HL-60/S4 (cell line): ENCODE measurements around the gene RAB26.

Source experiments
- in situ Hi-C: fragments of 300-500 bp; cut with MboI; formaldehyde crosslinking; loops from 2 replicates; pipeline ENCODE4 v1.14.3; 2022; ENCODE audit warnings: low sequenced_read_pairs

The RAB26 gene

DNA sequence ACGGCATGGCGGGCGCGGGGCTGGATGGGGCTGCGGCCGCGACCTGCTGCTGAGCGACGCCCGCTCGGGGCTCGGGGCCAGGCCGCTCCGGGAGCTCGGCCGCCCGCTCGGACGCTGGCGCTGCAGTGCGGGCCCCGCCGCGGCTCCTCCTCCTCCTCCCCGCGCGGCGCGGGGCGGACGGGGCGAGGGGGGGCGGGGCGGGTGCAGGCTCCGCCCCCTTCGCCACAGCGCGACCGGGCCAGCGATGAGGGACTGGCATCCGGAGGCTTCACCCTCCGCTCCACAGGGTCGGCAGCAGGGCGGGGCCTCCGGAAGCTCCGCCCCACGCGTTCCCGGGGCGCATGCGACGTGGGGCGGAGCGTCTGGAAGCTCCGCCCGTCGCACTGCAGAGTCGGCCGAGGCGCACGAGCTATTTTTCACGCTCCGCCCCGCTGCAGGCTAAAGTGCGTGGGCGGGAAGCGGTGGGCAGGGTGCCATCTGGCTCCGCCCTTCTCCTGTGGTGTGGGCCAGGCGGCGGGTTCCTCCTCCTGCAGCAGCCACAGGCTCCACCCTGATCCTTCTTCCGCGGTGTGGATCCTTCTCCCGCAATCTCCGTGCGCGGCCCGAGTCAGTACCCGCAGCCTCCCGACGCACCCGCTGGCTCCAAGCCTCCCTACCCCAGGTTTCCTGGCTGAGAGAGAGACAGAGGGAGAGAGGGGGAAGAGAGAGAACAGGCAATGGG, 12.5 kb upstream of the RAB26 start, which contains the start of gene PKD1:
Gene PKD1 (minus strand): TSS at position 129 of the 721 bp plus-strand sequence. CDS start 209 bp downstream, outside the sequence.
- in situ Hi-C loops, result loop anchor here (25.0 kb wide), 1 partner anchor 274 kb away; the partner anchor contains the start of gene MEIOB

DNA sequence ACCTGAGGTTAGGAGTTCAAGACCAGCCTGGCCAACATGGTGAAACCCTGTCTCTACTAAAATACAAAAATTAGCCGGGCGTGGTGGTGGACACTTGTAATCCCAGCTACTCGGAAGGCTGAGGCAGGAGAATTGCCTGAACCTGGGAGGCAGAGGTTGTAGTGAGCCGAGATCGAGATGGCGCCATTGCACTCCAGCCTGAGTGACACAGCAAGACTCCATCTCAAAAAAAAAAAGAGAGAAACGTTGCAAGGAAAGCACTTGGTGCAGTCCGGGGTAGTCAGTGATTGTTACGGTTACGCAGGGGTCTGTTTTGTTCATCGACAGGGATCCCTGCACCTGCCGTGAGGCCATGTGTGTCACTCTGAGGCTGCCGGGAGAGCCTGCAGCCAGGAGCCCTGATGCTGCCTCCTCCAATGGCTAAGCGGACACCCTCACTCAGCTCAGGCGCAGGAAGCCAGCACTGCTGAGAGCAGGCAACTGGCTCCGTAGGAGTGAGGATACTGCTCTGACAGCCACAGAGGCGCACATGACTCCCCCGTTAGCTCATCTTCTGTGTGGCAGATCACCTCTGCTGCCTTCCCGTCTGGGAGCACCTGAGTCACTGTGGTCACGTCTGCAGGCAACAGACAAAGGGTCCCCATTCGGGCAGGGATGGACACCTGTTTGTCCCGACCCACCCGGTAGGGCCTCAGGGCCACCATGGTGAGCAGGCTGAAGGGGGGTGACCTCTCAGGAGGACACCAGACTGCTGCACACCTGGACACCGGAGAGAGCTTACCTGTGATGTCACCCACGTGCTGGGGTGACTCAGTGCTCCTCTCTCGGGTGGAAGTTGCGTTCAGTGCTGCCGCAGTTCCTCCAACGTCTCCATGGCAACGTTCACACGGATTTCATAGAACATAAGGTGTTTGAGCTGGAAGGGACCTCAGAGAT, 5.2 kb upstream of the RAB26 start:
- in situ Hi-C loops, result loop anchor here (10.0 to 25.0 kb wide), 2 partner anchors 128 to 281 kb away; partner anchors contain the start of genes MEIOB and NPW

DNA sequence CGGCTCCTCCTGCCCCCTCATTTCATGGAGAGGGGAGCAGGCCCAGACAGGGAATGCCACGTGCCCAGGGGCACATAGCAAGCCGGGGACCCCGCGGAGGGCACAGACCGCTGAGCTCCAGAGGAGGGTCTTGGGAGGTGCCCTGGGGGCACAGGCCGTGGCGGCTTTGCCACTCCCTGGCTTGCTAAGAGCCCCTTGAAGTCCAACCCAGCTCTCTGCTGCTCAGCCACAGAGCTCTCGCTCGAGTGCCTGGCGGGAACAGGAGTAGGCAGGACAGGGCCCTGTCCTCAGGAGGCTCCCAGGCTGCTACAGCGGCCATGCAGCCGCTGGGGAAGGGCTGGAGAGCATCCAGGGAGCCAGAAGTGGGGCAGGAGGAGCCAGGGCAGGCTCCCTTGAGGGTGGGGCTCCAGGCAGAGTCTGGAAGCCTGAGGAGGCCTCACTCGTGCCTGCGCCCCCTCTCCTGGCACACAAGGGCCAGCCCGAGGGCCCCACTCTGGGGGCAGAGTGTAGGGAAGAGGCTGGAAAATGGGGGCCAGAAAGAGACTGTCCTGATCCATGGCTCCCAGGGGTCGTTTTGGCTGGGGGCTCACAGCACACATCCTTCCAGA, 4.4 kb upstream of the RAB26 start:
- in situ Hi-C loops, result loop anchor here (10.0 to 25.0 kb wide), 2 partner anchors 129 to 282 kb away; partner anchors contain the start of genes MEIOB and NPW

DNA sequence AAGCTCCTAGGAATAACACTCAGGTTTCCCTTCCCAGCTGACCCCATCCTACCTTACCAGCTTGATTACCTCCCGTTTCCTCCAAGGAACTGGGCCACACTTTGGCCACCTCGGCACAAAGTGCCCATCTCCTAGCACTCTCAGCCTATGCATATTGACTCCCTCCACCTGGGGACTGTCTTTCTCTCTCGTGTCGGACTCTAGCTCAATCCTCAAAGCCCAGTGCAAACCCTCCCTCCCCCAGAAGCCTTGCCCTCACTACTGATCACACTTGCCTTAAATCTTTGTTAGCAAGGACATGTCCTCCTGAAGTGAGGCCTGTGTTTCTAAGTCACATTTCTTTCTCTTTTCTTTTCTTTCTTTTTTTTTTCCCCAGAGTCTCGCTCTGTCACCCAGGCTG, 2.6 kb upstream of the RAB26 start:
- in situ Hi-C loops, result loop anchor here (10.0 to 25.0 kb wide), 2 partner anchors 131 to 284 kb away; partner anchors contain the start of genes MEIOB and NPW

DNA sequence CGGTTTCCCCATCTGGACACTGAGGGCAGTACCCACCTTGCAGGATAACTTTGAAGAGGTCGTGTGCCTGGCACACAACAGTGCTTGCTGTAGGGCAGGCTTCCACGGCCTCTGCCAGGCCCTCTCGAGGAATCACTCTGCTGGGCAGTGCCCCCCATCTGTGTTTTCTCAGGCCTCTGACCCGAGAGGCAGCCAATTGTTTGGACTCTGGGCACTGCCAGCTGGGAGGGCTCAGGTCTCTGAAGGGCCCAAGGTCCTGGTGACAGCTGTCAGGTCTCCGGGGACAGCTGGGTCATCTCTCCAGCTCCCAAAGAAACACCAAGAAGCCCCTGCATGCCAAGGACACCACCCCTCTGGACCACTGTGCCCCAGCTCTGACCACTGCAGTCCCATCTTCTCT, 1.0 kb upstream of the RAB26 start:
- in situ Hi-C loops, result loop anchor here (10.0 to 25.0 kb wide), 2 partner anchors 133 to 285 kb away; partner anchors contain the start of genes MEIOB and NPW

DNA sequence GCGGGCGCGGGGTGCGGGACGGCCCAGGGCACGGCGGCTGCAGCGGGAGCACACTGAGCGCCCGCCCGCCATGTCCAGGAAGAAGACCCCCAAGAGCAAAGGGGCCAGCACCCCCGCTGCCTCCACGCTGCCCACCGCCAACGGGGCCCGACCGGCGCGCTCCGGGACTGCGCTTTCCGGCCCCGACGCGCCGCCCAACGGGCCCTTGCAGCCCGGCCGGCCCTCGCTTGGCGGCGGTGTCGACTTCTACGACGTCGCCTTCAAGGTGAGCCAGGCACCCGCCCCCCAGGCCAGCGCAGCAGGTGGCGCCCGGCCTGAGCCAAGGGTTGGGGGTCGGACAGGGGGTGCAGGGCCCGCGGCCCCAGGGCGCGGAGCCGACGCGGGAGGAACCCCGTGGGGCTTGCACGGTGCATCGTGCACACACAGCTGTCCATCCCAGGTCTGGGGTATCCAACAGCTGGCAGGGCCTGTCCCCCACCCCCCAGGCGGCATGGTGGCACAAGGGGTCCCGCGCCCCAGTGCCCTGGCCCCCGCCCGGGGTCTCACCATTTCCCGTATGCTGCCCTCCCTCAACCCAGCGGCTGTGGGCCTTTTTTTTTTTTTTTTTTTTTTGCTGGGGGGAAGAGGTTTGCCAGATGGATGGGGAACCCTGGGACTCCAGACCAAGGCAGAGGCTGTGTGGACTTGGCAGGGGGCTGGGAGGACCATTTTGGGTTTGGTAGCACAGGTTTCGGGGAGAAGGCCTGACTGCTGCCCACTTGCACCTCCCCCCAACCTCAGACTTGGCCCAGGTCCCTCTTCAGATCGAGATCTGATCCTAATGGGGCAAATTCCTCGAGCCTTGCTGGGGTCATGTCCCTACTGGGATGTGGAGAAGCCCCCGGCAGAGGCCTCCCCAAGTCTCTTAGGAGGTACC, 547 bp downstream of the RAB26 start:
- in situ Hi-C loops, result loop anchor here (10.0 to 25.0 kb wide), 2 partner anchors 134 to 287 kb away; partner anchors contain the start of genes MEIOB and NPW

DNA sequence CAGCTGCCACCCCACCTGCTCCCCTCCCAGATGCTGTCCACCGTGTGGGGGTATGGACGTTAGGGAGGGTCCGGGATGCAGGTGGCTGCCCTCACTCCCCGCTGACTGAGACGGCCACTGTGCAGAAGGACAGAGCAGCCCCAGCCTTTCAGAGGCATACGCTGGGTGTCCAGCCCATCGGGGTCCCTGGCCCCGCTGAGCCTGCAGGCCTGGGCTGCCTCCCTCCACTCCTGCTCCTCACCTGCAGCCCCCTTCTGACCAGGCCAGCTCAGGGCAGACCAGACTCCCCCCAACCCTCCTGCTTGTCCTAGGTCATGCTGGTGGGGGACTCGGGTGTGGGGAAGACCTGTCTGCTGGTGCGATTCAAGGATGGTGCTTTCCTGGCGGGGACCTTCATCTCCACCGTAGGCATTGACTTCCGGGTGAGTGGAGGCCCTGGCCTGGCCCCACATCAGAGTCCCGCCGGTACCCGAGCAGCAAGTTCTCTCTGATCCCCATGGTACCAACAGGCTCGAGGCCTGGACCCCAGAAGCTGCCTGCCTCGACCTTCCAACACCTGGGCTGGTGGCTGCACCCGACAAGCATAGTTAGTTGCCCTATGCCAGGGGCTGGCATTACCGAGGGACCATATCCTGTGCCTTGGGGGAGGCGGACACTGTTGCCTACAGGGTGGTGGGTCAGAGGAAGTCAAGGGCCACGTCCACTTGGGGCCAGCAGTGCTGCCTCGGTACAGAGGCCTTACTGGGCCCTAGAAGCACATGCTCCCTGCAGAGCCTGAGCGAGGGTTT, 1.4 kb downstream of the RAB26 start:
- in situ Hi-C loops, result loop anchor here (10.0 to 25.0 kb wide), 2 partner anchors 135 to 288 kb away; partner anchors contain the start of genes MEIOB and NPW

DNA sequence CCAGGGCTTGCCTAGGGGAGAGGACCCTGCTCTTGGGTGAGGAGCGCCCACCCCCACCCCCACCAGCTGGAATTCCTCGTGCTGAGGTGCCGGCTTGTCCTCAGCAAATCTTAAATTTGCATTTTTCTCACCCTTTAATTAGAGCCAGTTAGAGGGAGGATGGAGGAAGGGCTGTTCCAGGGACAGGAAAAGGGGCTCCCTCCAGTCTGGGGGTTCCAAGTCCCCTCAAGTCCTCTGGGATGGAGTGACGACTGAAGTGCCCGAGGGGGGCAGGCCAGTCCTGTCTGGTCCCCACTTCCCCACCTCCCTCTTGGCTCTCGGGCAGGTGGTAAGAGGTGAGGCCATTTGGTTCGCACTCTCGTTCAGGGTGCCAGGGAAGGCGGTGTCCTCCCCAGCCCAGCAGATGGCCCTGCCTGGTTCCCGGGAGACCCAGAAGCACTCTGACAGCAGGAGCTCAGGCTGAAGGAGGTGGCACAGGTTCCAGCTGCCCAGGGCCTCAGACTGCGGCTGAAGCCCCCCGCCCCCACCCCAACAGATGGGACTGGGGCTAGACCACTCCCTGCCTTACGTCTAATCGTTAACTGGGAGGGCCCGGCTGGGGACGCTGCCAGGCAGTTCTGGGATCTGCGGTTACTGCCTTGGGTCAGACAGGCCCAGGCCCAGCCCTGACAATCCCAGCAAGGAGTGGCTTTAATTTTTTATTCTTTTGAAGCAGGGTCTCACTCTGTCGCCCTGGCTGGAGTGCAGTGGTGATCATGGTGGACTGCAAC, 2.2 kb downstream of the RAB26 start:
- in situ Hi-C loops, result no loop called here

DNA sequence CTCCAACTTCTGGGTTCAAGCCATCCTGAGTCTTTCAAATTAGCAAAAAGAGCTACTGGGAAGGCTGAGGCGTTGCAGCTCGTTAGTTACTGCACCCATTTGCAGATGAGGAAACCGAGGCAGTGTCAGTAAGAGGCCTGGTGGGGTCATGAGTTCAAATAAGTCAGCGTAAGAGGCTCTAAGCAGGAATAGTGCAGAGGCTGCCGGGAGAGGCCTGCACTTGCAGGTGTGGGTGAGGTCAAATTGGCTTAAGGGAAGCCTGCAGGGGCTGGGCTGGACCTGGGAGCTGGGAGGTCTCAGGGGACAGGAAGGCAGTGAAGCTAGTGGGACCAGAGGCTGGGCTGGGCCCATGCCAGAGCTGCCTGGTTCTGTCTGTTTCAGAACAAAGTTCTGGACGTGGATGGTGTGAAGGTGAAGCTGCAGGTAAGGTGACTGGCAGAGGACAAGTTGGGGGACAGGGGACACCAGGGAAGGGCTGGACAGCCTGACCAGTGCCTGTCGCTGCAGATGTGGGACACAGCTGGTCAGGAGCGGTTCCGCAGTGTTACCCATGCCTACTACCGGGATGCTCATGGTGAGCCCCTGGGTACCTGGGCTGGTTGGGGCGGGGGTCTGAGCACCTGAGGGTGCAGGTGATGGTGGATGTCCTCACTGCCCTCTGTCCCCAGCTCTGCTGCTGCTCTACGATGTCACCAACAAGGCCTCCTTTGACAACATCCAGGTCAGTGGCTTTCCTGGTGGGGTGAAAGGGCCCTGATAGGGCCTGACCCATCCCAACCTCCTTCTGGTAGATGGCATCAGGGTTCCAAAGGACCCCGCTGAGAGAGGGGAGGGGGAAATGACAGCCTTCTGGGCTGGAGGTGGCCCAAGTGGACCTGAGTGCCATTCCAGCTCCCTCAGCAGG, 3.0 kb downstream of the RAB26 start:
- in situ Hi-C loops, result no loop called here

DNA sequence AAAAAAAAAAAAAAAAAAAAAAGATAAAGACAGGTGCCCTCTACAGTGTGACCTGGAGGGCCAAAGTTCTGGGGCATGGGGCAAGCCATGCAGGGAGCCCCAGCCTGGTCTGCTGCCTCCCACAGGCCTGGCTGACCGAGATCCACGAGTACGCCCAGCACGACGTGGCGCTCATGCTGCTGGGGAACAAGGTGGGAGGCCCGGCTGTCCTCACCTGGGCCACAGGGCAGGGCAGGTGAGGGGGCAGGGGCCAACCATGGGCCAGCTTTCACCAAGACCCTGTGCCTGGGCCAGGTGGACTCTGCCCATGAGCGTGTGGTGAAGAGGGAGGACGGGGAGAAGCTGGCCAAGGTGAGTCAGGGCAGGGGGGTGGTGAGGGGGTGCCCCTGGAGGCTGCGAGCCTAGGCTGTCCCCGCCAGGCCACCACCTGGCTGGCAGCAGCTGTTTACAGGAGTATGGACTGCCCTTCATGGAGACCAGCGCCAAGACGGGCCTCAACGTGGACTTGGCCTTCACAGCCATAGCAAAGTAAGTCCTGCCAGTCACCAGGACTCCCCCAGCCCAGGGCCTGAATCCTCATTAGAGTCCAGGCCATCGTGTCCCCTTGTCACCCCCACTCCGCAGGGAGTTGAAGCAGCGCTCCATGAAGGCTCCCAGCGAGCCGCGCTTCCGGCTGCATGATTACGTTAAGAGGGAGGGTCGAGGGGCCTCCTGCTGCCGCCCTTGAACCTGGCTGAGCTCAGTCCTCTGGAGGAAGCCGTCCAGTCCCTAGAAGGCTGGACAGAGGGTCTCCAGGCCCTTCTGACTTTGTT, 4.5 kb downstream of the RAB26 start:
- in situ Hi-C loops, result no loop called here

DNA sequence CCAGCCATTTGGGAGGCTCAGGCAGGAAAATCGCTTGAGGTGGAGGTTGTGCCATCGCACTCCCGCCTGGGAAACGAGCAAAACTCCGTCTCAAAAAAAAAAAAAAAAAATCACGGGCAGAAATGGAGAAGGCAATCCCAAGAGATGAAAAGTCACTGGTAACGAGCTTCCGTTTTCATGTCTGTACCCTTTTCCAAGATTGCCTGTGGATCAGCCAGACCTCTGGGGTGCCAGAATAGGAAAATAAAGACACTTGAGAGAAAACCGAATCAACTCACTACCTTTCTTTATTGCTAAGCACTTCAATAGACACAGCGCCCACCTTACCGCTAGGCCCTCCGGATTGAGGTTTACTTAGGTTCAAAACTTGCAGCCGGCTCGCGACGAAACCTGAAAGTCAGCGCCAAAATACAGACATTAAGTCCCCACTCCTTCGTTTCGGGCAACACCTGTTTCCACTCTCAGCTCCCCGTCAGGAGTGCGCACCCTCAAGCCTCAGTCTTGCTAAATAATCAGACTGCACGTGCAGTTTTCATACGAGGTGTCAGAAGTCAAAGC, 6.2 kb downstream of the RAB26 start:
- in situ Hi-C loops, result no loop called here

DNA sequence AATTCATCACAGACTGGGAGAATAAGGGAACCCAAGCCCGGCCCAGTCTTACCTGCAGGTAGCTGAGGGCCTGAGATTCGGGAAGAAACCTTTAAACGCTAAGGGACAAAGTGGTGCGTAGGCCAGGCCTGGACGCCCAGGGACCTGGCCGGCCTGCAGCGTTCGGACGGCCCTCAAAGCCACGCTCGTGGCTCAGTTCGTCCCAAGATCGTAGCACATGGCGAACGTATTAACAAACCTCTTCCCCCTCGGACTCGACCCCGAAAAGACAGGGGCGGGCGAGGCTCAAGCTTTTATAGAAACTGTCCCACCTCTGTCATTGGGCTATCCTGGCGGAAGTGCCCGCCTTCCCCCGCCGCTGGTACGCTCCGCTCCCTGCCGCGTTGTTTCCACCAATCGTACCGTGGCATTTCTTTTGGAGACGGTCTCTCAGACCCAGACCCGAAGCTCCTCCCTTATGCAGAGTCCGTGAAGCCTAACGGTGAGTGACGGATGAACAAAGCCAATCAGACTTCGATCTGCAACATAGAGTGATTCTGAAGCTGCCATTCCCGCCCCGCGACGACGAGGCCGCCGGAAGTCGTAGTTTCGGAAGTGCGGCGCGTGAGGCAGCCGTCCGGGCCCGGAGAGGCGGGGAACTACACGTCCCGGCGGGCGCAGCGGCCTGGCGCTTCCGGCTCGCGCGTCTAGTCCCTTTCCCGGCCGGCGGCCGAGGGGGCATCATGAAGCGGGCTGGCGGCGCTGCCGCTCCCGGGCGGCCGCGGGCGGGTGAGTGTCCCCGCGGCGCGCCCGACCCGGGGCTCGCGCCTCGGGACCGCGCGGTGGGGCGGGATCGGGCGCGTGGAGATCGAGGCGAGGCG, 6.9 kb downstream of the RAB26 start, which contains the start of gene TRAF7:
Gene TRAF7 (plus strand): TSS at position 692 of the 860 bp plus-strand sequence. CDS start 8,139 bp downstream, outside the sequence.
- in situ Hi-C loops, result no loop called here

DNA sequence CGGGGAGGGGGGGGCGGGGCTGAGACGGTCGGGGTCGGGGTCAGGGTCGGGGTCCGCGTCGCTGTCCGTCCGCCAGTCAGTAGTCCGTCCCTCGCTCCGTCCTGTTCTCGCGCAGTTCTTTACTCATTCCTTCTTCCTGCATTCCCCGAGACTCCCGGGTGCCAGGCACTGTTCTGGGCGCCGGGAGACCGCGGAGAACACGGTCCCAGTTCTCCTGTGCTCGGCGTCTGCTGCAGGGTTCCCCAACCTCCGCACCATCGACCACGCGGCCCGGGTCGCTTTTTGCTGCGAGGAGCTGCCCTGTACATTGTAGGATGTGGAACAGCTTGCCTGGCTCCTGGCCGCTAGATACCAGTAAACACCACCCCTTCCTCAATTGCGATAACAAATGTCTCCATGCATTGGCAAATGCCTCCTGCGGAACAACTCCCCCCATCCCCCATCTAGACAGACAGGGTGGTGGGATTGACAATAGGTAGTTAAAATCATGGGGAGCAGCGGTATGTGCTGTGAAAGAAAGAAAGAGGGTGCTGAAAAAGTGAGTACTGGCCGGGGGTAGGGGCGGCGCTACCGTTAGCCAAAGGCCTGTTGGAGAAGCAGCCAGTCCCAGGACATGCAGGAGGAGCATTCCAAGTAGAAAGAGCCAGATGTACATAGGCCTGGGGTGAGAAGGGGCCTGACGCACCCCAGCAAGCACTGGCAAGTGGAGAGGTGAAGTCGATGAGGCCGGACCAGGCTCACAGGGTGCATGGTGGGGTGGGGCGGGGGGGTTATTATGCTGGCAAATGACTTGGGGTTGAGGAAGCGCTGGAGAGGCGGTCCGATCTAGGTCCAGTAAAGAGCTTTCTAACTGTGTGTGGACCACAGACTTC, 7.8 kb downstream of the RAB26 start:
- in situ Hi-C loops, result no loop called here

DNA sequence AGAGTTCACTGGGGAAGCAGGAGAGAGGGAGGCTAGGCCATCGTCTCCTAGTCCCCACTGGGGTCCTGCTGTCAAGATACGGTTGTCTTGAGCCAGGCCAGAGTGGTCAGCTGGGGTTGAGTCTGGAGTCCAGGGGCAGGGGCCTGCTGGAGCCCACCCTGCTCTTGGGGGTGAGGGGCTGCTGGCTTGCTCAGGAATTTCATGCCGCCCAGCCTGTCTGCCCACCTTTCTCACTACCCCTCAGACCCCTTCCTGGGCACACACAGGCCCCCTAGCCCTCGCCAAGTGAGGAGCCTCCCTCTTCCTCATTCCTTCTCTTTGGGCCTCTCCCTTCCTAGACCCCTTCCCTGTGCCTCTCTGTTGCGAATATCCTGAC, 8.4 kb downstream of the RAB26 start:
- in situ Hi-C loops, result no loop called here
